Retinal pigment epithelial cell (primary cell): ENCODE data around the gene RCAN2.

ENCODE experiments used
- DNase-seq: peaks from one replicate; pipeline ENCODE4 v3.0.0-alpha.2; 2010; ENCODE audit warnings: low read depth
- H3K4me3 ChIP-seq: 2 replicates; pipeline ENCODE4 v1.5.1; 2011; ENCODE audit warnings: mild to moderate bottlenecking, low read length, control low read depth, moderate library complexity
- CTCF ChIP-seq: conservative IDR thresholded peaks from 2 replicates; pipeline ENCODE4 v1.5.1; 2011; ENCODE audit warnings: low read depth, low read length, control low read depth, inconsistent platforms

RCAN2 gene

GRCh38 chr6:46507426-46507825, 16.2 kb upstream of the RCAN2 start:
- TF ChIP-seq CTCF, result no peak
- H3K4me3 ChIP-seq, result no peak overlapping the region
- DNase-seq, result no peak

GRCh38 chr6:46505693-46506512, 14.7 kb upstream of the RCAN2 start:
- H3K4me3 ChIP-seq, result no peak overlapping the region
- no peak for TF ChIP-seq CTCF
- DNase-seq, result no peak

- H3K4me3 ChIP-seq, result no peak overlapping the region
- TF ChIP-seq CTCF, result no peak
- no peak for DNase-seq
These were observed 13.0 kb upstream of the RCAN2 start for GRCh38 chr6:46504242-46504641.

GRCh38 chr6:46502486-46503119, 11.4 kb upstream of the RCAN2 start:
- DNase-seq, result no peak
- TF ChIP-seq CTCF, result no peak

GRCh38 chr6:46501136-46502089, 10.2 kb upstream of the RCAN2 start:
- no peak for TF ChIP-seq CTCF

More at GRCh38 chr6:46502486-46503119, 11.4 kb upstream of the RCAN2 start:
- H3K4me3 ChIP-seq, result no peak overlapping the region

GRCh38 chr6:46500382-46500781, 9.1 kb upstream of the RCAN2 start:
- H3K4me3 ChIP-seq, result no peak overlapping the region
- DNase-seq, result no peak
- TF ChIP-seq CTCF, result no peak

More at GRCh38 chr6:46501136-46502089, 10.2 kb upstream of the RCAN2 start:
- DNase-seq, result no peak
- H3K4me3 ChIP-seq, result no peak overlapping the region
